Ureter (tissue), 1 donor: ENCODE measurements around the gene ATP6V1G3. TPM values are rescaled to one million over a fixed set of nuclear protein-coding genes. Genes with fewer than 3 reads are reported as not detected.
"Not testable (repeated sequence)": the region's sequence is repeated elsewhere in the genome, so short reads cannot be mapped to it uniquely, and the experiment has no call there.

Experiments used
- DNase-seq: peaks from one replicate; pipeline ENCODE4 v3.0.0-alpha.2; 2020; ENCODE audit warnings: low spot score
- total RNA-seq: library from RNA; stranded (reverse); gene quantifications from one replicate; pipeline ENCODE4 v1.2.4, GENCODE V29; 2023
- donor health status: DM: yes; HTN: yes; CAD: no.

The ATP6V1G3 gene
- total RNA-seq, 1 donor from 2014 or later: not detected

- no peak for DNase-seq
Measured at GRCh38 chr1:198542632-198543031, 2.2 kb upstream of the ATP6V1G3 start.

- DNase-seq: no peak
Measured at GRCh38 chr1:198541737-198542136, 1.3 kb upstream of the ATP6V1G3 start.

GRCh38 chr1:198538579-198539364 is 1.7 kb downstream of the ATP6V1G3 start:
- no peak for DNase-seq

DNA sequence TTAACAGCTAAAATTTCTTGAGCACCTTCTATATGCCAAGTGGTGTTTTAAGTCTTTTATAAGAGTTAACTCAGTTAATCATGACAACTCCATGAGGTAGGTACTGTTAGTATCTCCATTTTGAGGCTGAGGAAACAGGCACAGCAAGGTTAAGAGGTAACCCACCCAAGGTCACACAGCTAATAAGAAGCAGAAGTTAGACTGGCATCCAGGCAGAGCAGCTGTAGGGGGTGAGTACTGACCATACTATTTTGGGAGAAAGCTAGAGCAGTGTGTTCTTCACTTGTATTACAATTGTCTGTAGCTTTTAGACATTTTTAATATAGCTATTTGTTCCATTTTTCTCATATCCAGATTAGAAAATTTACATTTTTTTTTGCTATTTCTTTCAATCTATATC is 4.8 kb downstream of the ATP6V1G3 start:
- no peak for DNase-seq

- no peak for DNase-seq
Measured at GRCh38 chr1:198534548-198535418, 5.7 kb downstream of the ATP6V1G3 start.

GRCh38 chr1:198531891-198532290 is 8.6 kb downstream of the ATP6V1G3 start:
- no peak for DNase-seq

DNA sequence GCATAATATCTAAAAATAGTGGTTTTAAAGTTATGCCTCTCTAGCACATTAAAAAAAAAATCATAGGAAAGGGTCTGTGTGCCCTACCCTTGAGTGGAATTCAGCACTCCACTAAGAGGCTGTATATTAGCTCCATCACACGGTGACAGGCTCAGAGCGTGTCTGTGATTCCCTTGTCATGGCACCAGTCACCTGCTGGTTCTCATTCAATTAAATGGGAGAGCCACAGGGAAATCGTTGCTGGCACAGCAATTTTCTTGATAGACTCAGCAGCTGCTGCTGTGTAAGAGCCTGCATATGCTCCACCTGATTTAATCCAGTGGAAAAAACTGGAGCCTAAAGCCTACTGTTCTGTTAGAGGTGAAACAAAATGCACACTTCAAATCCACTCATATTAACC is 9.5 kb downstream of the ATP6V1G3 start:
- DNase-seq: no peak

DNA sequence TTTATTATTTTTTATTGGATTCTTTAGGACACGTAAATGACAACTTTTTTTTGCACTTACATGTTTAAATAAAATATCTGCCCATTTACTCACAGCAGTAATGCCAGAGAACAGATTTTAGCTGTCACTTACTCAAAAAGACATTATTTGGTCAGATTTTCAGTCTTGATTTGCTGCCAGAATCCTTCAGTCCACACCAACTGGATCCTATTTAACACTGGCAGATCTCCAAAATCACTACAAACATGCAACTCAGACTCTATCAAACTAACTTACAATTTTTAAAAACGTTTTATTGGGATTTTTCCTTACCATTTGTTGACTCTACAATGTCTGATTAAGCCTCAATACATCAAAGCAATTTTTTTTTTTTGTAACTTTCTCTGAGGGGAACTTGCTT is 11.1 kb downstream of the ATP6V1G3 start:
- DNase-seq: no peak

- DNase-seq: no peak
Measured at GRCh38 chr1:198528364-198528763, 12.1 kb downstream of the ATP6V1G3 start.

DNA sequence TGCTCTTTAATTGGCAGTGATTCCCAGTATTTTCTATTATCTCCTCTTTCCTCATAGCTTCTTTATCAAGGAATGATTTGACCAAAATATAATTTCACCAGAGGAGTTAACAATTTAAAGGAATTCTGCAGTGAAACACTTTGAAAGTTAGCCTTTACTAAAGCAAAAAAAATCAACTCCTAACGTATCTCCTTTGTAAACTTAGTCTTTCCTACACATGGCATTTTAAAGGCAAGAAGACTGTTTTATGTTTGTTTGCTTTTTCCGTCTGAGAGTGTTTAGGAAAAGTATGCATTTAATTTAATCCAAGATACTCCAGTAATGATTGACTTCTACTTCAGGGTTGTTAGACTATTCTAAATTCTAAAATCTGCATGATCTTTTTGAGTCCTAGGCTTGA is 15.9 kb downstream of the ATP6V1G3 start:
- DNase-seq: no peak

- DNase-seq: not testable (repeated sequence)
Measured at GRCh38 chr1:198524127-198524526, 16.4 kb downstream of the ATP6V1G3 start.

DNA sequence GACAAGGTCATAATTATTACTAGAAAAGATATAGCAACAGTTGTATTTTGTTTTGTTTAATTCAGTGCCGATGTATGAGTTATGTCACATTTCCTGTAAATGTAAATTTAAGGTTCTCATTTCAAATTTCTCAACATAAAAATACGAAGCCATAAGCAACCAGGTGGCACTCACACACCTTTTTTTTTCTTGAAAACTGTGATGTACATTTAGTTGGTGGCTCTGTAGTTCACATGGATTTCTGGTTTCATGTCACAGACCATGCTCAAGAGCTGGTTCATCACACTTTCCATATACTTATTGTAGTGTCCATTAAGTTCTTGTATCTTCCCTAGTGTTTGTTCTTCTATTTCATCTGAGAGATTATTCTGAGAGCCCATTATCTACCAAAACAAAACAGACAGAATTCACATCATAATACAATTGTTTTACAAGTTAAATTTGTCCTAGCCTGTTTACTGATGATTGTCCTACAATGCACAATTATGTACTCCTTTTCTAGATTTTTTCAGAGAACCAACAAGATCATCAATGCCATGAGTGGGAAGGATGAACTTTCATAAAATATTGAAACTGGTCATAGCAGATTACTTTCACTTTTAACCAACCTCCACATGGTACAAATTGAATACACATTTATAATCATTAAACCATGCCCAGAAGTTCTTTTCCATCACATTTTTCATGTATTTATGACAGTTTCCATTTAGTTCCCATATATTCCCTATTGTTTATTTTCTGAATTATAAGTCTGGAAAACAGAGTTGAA is 17.1 kb downstream of the ATP6V1G3 start:
- DNase-seq: no peak

DNA sequence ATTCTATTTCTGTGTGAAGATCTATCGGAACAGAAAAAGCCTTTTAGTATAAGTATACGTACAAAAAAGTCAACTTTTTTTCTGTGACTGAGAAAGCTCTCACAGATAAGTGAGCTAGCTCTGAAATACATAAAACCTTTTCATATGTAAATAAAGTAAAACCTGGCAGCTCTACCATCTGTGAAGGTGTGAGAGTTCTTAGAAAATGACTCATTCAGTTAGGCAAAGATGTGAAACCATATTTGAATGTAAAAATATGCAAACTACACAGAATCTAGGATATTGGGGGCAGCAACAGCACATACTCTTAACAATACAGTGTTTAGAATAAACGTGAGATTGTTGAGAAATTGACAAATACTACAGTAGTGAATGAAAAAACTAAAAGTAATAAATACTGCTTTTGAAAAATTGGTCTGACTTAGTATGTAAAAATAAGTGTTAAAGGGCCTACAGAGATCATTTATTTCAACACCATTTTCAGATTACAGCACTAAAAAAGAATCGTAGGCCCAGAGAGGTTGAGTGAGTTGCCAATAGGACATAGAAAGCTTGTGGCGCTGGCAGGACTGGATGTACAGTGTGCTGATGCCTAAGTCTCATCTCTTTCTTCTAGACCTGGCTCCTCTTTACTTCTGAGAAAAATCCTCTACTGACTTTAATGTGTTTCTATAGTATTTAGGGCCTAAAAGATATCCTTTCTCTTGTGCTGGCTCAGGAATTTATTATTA is 19.8 kb downstream of the ATP6V1G3 start:
- DNase-seq: no peak

DNA sequence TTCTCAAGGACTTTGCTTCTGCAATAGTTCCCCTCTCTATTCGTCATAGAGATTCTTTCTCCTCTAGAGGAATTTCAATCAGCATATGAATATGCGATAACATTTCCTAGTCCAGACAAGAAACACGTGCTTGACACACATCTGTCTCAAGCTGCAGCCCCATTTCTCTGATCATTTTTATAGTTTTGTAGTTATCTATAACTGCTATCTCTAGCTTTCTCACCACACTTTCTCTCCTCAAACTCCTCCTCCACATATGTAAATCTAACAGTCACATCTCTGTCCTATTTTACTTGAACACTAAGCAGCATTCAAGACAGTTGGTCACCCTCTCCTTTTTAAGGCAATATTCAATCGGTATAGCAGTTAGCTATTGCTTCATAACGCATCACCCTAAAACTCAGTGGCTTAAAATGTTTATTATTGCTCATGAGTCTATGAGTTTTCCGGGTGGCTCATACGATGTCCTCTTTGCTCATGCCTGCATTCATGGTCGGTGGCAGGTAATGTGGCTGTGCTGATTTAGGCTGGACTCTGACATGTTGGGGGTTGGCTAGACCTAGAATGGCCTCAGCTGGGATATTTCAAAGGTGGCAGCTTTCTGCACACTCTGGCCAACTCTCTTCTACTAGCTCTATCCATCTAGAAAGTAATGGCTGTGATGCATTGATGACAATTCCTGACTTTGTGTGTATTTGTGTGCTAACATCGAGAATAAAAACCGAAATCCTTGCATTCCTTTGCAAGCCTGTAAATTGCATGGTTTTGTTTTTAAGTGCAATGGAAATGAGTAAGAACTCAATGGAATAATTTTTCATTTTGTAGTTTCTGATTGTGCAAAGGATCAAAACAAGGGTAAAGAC is 20.6 kb downstream of the ATP6V1G3 start:
- no peak for DNase-seq

GRCh38 chr1:198517623-198518199 is 22.8 kb downstream of the ATP6V1G3 start:
- DNase-seq: no peak

- no peak for DNase-seq
Measured at GRCh38 chr1:198500096-198500495, 40.4 kb downstream of the ATP6V1G3 start.

DNA sequence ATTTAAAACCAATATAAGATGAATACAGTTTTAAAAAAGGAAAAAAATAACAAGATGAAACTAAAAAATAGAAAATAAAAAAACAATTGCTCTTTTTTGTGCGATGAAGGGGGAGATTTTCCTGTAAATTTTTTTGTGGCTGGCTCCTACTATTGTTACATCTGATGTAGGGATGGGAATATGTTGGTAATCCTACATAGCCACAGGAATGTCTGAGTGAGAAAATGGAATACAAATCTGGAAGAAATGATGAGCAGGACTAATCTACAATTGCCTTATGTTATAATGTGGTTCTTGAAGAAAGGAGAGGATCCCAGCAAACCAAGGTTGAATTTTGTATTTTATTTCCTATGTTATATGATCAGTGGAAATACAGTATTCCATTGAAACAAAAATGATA is 40.9 kb downstream of the ATP6V1G3 start:
- DNase-seq: no peak

- no peak for DNase-seq
Measured at GRCh38 chr1:198498881-198499280, 41.6 kb downstream of the ATP6V1G3 start.

DNA sequence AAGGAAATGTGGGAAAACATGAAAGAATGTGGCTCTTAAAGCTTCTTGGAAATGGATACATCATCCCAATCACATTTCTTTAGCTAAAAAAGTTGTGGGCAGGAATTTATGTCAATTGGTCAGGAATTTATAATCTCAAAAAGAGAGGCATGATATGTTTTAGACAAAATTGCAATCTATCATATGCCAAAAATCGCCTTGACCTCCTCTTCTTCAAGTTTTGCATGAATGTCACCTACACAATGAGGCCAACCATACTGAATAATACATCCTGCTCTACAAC is 42.4 kb downstream of the ATP6V1G3 start:
- no peak for DNase-seq

- DNase-seq: no peak
Measured at GRCh38 chr1:198497326-198498102, 43.0 kb downstream of the ATP6V1G3 start.
